ENCODE measurements around the gene HMCN2. TPM values are rescaled to one million over a fixed set of nuclear protein-coding genes. Genes with fewer than 3 reads are reported as not detected.

HMCN2 gene
- total and polyA plus RNA-seq, 2 experiments from 2014 or later = 0.50 to 0.54 TPM

- WGBS (ENCODE audit: low lambda C conversion rate, missing lambda C conversion rate) = 91% methylated on average over 12 of the region's 12 CpGs
- no peaks in the 10 kb centered on the region for H3K9me3 ChIP-seq (ENCODE audit: low read depth)
- H3K27me3 ChIP-seq = peaks cover under 1% of the 10 kb centered on the region
- no peak overlapping the region for H3K27ac ChIP-seq
- TF ChIP-seq EZH2phosphoT487 (IDR thresholded peaks at IDR 0.05; ENCODE audit: low read depth, severe bottlenecking, unreplicated experiment) = no peak
- TF ChIP-seq CTCF (IDR thresholded peaks at IDR 0.05; ENCODE audit: poor library complexity) = no peak
- no peak for TF ChIP-seq EZH2 (IDR thresholded peaks at IDR 0.05; ENCODE audit: borderline replicate concordance)
- H3K4me2 ChIP-seq = no peak overlapping the region
- H3K9me2 ChIP-seq (replicated peaks; ENCODE audit: insufficient read depth) = no peaks in the 10 kb centered on the region
- H3K79me2 ChIP-seq = no peaks in the 10 kb centered on the region
- no peaks in the 10 kb centered on the region for H4K20me1 ChIP-seq (ENCODE audit: insufficient read depth, poor library complexity, severe bottlenecking)
- no peak overlapping the region for H2AFZ ChIP-seq
- H3K4me1 ChIP-seq (ENCODE audit: insufficient read depth) = peaks cover 19% of the 10 kb centered on the region
- DNase-seq (ENCODE audit: low spot score) = no peak
- H3K4me3 ChIP-seq = no peak overlapping the region
- H3K36me3 ChIP-seq (replicated peaks; ENCODE audit: insufficient read depth, low read depth) = no peaks in the 10 kb centered on the region
These were observed 161.8 kb downstream of the HMCN2 start for GRCh38 chr9:130427326-130427725.

GRCh38 chr9:130428086-130428665 lies 162.6 kb downstream of the HMCN2 start:
- H3K4me2 ChIP-seq = no peak overlapping the region
- no peaks in the 10 kb centered on the region for H3K79me2 ChIP-seq
- H3K9me3 ChIP-seq (ENCODE audit: low read depth) = no peaks in the 10 kb centered on the region
- no peak overlapping the region for H3K4me3 ChIP-seq
- no peaks in the 10 kb centered on the region for H3K36me3 ChIP-seq (replicated peaks; ENCODE audit: insufficient read depth, low read depth)
- H3K27me3 ChIP-seq = peaks cover 8% of the 10 kb centered on the region
- H3K4me1 ChIP-seq (ENCODE audit: insufficient read depth) = peaks cover 20% of the 10 kb centered on the region
- TF ChIP-seq EZH2 (IDR thresholded peaks at IDR 0.05; ENCODE audit: borderline replicate concordance) = no peak
- no peak for TF ChIP-seq CTCF (IDR thresholded peaks at IDR 0.05; ENCODE audit: poor library complexity)
- TF ChIP-seq EZH2phosphoT487 (IDR thresholded peaks at IDR 0.05; ENCODE audit: low read depth, severe bottlenecking, unreplicated experiment) = no peak
- H3K27ac ChIP-seq = no peak overlapping the region
- no peak overlapping the region for H2AFZ ChIP-seq
- H4K20me1 ChIP-seq (ENCODE audit: insufficient read depth, poor library complexity, severe bottlenecking) = no peaks in the 10 kb centered on the region
- no peaks in the 10 kb centered on the region for H3K9me2 ChIP-seq (replicated peaks; ENCODE audit: insufficient read depth)
- DNase-seq (ENCODE audit: low spot score) = no peak
- WGBS (ENCODE audit: low lambda C conversion rate, missing lambda C conversion rate) = 89% methylated on average over 20 of the region's 20 CpGs

GRCh38 chr9:130429381-130429780 lies 163.8 kb downstream of the HMCN2 start:
- H3K9me2 ChIP-seq (replicated peaks; ENCODE audit: insufficient read depth) = no peaks in the 10 kb centered on the region
- no peak overlapping the region for H3K4me3 ChIP-seq
- H3K4me1 ChIP-seq (ENCODE audit: insufficient read depth) = peaks cover 24% of the 10 kb centered on the region
- peaks cover 19% of the 10 kb centered on the region for H3K27me3 ChIP-seq
- no peaks in the 10 kb centered on the region for H3K9me3 ChIP-seq (ENCODE audit: low read depth)
- no peaks in the 10 kb centered on the region for H4K20me1 ChIP-seq (ENCODE audit: insufficient read depth, poor library complexity, severe bottlenecking)
- no peak overlapping the region for H3K4me2 ChIP-seq
- H3K27ac ChIP-seq = no peak overlapping the region
- no peak overlapping the region for H2AFZ ChIP-seq
- no peak for DNase-seq (ENCODE audit: low spot score)
- no peaks in the 10 kb centered on the region for H3K36me3 ChIP-seq (replicated peaks; ENCODE audit: insufficient read depth, low read depth)
- no peak for TF ChIP-seq EZH2 (IDR thresholded peaks at IDR 0.05; ENCODE audit: borderline replicate concordance)
- TF ChIP-seq EZH2phosphoT487 (IDR thresholded peaks at IDR 0.05; ENCODE audit: low read depth, severe bottlenecking, unreplicated experiment) = no peak
- no peak for TF ChIP-seq CTCF (IDR thresholded peaks at IDR 0.05; ENCODE audit: poor library complexity)
- H3K79me2 ChIP-seq = no peaks in the 10 kb centered on the region
- WGBS (ENCODE audit: low lambda C conversion rate, missing lambda C conversion rate) = 92% methylated on average over 11 of the region's 13 CpGs

All from hepatocyte (in vitro differentiated cells).